ENCODE measurements around the gene NINL. TPM values are rescaled to one million over a fixed set of nuclear protein-coding genes. Genes with fewer than 3 reads are reported as not detected.

Gene NINL
- total RNA-seq, 1 experiment from 2014 or later: 1.2 TPM

GRCh38 chr20:25484224-25484846 is 101.0 kb downstream of the NINL start:
- H3K9me3 Mint-ChIP-seq (ENCODE audit: unreplicated experiment): no peaks in the 10 kb centered on the region
- ChIA-PET POLR2A (interaction anchor here (1.1 kb wide), 1 partner anchor 490 kb away, joined by 4 read pairs; no protein-coding TSS in a partner anchor), CTCF (interaction anchor here (1.3 kb wide), 1 partner anchor 26 kb away, joined by 4 read pairs; no protein-coding TSS in a partner anchor)
- intact Hi-C loops (cut with micrococcal nuclease): no loop called here
- H3K36me3 Mint-ChIP-seq (ENCODE audit: insufficient read depth, unreplicated experiment): peaks cover 7% of the 10 kb centered on the region
- peaks cover 14% of the 10 kb centered on the region for H3K4me1 Mint-ChIP-seq (ENCODE audit: insufficient read depth, unreplicated experiment)
- peak; percentile 82 for DNase-seq (ENCODE audit: unreplicated experiment)
- BruUV-seq (replicated peaks): no TSS peak
- peak overlapping the region; percentile 4 for H3K4me3 Mint-ChIP-seq (ENCODE audit: unreplicated experiment)
- TF ChIP-seq CTCF (IDR thresholded peaks at IDR 0.05; ENCODE audit: unreplicated experiment): peak; percentile 35
- no peak overlapping the region for H3K27ac Mint-ChIP-seq (ENCODE audit: low read depth, unreplicated experiment)
- H3K27me3 Mint-ChIP-seq (ENCODE audit: insufficient read depth, unreplicated experiment): no peaks in the 10 kb centered on the region

DNA sequence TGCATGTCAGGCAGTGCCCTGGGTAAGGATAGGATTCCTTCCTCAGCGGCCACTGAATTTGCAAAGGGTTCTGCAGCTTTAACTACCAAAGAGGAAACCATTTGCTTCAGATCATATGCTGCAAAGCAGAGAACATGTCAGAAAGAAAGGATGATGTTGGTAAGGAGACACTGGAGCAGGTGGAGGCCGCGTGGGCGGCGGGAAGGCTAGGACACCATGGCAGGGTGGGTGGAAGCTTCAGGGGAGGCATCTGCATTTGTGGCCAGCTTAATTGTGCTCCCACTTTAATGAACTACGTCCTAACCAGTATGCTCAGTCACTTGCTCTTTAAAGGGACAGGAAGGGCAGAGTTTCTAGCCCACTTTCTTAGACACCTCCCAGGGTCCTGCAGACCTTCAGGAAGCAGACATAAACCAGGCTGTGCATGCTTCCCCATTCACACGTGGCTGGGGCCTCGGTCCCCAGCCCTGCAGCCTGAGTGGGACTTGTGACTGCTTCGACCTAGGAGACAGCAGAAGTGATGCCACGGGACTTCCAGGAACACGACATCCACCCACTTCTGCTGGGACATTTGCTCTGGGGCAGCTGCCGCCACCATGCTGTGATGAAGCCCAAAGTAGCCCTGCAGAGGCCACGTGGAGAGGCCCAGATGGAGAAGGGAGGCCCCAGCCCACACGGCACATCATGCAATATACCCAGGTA is 101.7 kb downstream of the NINL start:
- Mint-ChIP-seq H3K36me3 (ENCODE audit: insufficient read depth, unreplicated experiment) (peaks cover 7% of the 10 kb centered on the region), H3K27me3 (ENCODE audit: insufficient read depth, unreplicated experiment) (no peaks in the 10 kb centered on the region), H3K4me3 (ENCODE audit: unreplicated experiment) (no peak overlapping the region), H3K9me3 (ENCODE audit: unreplicated experiment) (no peaks in the 10 kb centered on the region), H3K4me1 (ENCODE audit: insufficient read depth, unreplicated experiment) (peaks cover 19% of the 10 kb centered on the region), H3K27ac (ENCODE audit: low read depth, unreplicated experiment) (no peak overlapping the region)
- intact Hi-C loops (cut with micrococcal nuclease): no loop called here
- ChIA-PET POLR2A (interaction anchor here (0.5 kb wide), 1 partner anchor 198 kb away, joined by 4 read pairs; no protein-coding TSS in a partner anchor), CTCF (interaction anchor here (0.5 to 1.4 kb wide), 6 partner anchors 13 to 57 kb away, joined by 3 to 4 read pairs (median 4); no protein-coding TSS in a partner anchor)
- DNase-seq (ENCODE audit: unreplicated experiment): no peak
- no peak for TF ChIP-seq CTCF (IDR thresholded peaks at IDR 0.05; ENCODE audit: unreplicated experiment)
- no TSS peak for BruUV-seq (replicated peaks)

DNA sequence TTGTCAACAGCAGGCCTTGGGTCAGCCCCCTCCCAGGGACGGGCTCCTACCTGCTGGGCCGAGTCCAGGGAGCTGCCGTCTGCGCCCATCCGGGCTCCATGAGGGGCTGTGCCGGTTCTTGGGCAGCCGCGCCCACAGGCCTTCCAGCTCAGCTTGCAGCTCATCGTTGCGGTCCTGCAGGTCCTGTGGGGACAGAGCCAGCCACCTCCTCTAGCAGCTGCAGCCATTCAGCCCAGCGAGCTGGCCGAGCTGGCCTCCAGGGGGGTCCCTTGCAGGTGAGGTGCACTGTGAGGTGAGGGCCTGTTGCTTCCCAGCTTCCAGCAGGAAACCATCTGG is 103.4 kb downstream of the NINL start:
- H3K36me3 Mint-ChIP-seq (ENCODE audit: insufficient read depth, unreplicated experiment): peaks cover 7% of the 10 kb centered on the region
- no peaks in the 10 kb centered on the region for H3K9me3 Mint-ChIP-seq (ENCODE audit: unreplicated experiment)
- CTCF ChIA-PET: interaction anchor here (0.6 to 1.0 kb wide), 3 partner anchors 11 to 58 kb away, joined by 4 to 9 read pairs (median 8); no protein-coding TSS in a partner anchor
- POLR2A ChIA-PET: interaction anchor here (0.8 kb wide), 1 partner anchor 91 kb away, joined by 3 read pairs; no protein-coding TSS in a partner anchor
- no TSS peak for BruUV-seq (replicated peaks)
- TF ChIP-seq CTCF (IDR thresholded peaks at IDR 0.05; ENCODE audit: unreplicated experiment): no peak
- DNase-seq (ENCODE audit: unreplicated experiment): no peak
- no peak overlapping the region for H3K4me3 Mint-ChIP-seq (ENCODE audit: unreplicated experiment)
- intact Hi-C loops (cut with micrococcal nuclease): no loop called here
- no peak overlapping the region for H3K27ac Mint-ChIP-seq (ENCODE audit: low read depth, unreplicated experiment)
- H3K4me1 Mint-ChIP-seq (ENCODE audit: insufficient read depth, unreplicated experiment): peaks cover 24% of the 10 kb centered on the region
- no peaks in the 10 kb centered on the region for H3K27me3 Mint-ChIP-seq (ENCODE audit: insufficient read depth, unreplicated experiment)

- intact Hi-C loops (cut with micrococcal nuclease): no loop called here
- no peaks in the 10 kb centered on the region for H3K9me3 Mint-ChIP-seq (ENCODE audit: unreplicated experiment)
- no peak overlapping the region for H3K4me3 Mint-ChIP-seq (ENCODE audit: unreplicated experiment)
- no peak for DNase-seq (ENCODE audit: unreplicated experiment)
- CTCF ChIA-PET: interaction anchor here (0.6 to 1.0 kb wide), 4 partner anchors 11 to 59 kb away, joined by 3 to 9 read pairs (median 6); no protein-coding TSS in a partner anchor
- peaks cover 24% of the 10 kb centered on the region for H3K4me1 Mint-ChIP-seq (ENCODE audit: insufficient read depth, unreplicated experiment)
- H3K36me3 Mint-ChIP-seq (ENCODE audit: insufficient read depth, unreplicated experiment): peaks cover 7% of the 10 kb centered on the region
- POLR2A ChIA-PET: interaction anchor here (0.8 kb wide), 1 partner anchor 90 kb away, joined by 3 read pairs; no protein-coding TSS in a partner anchor
- no peaks in the 10 kb centered on the region for H3K27me3 Mint-ChIP-seq (ENCODE audit: insufficient read depth, unreplicated experiment)
- H3K27ac Mint-ChIP-seq (ENCODE audit: low read depth, unreplicated experiment): no peak overlapping the region
- no peak for TF ChIP-seq CTCF (IDR thresholded peaks at IDR 0.05; ENCODE audit: unreplicated experiment)
- BruUV-seq (replicated peaks): no TSS peak
Observed at GRCh38 chr20:25481235-25481917, 104.0 kb downstream of the NINL start.
